ENCODE data around the gene MAML3. TPM values are rescaled to one million over a fixed set of nuclear protein-coding genes. Genes with fewer than 3 reads are reported as not detected.

MAML3 gene
- polyA plus RNA-seq, 2 donors = 3.7 to 3.8 TPM

DNA sequence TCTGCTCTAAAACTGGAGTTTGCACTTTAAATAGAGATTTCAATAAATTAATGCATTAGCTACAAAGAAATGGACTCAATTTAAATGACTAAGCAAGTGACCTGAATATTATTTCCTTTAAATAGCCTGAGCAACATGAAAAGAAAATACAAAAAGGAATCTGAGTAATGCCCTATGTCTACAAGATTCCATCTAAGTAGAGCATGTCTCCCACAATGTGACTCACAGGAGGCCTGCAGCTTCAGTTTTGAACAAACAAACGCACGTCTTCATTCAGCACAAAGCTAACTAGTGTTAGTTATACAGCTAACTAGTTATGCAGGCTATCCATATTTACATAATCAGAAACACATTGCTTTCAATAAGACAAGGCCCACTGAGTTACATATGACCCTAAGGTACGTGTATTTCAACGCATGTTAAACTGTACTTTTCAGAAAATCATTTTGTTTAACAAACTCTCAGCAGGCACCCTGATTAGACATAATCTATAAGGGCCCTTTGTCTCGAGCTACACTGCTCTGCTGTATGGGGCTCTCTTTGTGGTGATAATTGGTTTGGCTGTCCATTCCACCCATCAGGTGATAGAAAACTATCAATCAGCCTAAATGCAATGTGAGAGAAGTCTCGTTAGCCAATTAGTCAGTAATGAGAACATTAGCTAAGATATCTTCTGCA, 116.5 kb downstream of the MAML3 start:
- H3K27ac ChIP-seq (ENCODE audit: low read depth in 2 of 2, low read length in 1 of 2) = peak overlapping the region; percentile 26 to 55
- H3K36me3 ChIP-seq (ENCODE audit: control insufficient read depth in 2 of 2, insufficient read depth in 2 of 2, low read length in 1 of 2) = peaks cover 0 to 2% of the 10 kb centered on the region in 2 donors
- no peaks in the 10 kb centered on the region for H3K27me3 ChIP-seq (ENCODE audit: control insufficient read depth in 1 of 2, insufficient read depth in 2 of 2, low read length in 2 of 2)
- no peak overlapping the region for H3K4me3 ChIP-seq (ENCODE audit: low read depth in 1 of 2, low read length in 2 of 2)
- H3K4me1 ChIP-seq (ENCODE audit: control insufficient read depth in 2 of 2, insufficient read depth in 2 of 2, low read length in 1 of 2) = peaks cover 0 to 8% of the 10 kb centered on the region in 2 donors
- no peaks in the 10 kb centered on the region for H3K9me3 ChIP-seq (ENCODE audit: control insufficient read depth in 2 of 2, insufficient read depth in 1 of 2, low read depth in 1 of 2, low read length in 1 of 2)
- WGBS, 2 donors = 61 to 67% methylated on average over 6 of the region's 6 CpGs

- H3K4me3 ChIP-seq (ENCODE audit: low read depth in 1 of 2, low read length in 2 of 2) = no peak overlapping the region
- H3K36me3 ChIP-seq (ENCODE audit: control insufficient read depth in 2 of 2, insufficient read depth in 2 of 2, low read length in 1 of 2) = no peaks in the 10 kb centered on the region
- no peak overlapping the region for H3K27ac ChIP-seq (ENCODE audit: low read depth in 2 of 2, low read length in 1 of 2)
- H3K27me3 ChIP-seq (ENCODE audit: control insufficient read depth in 1 of 2, insufficient read depth in 2 of 2, low read length in 2 of 2) = no peaks in the 10 kb centered on the region
- H3K4me1 ChIP-seq (ENCODE audit: control insufficient read depth in 2 of 2, insufficient read depth in 2 of 2, low read length in 1 of 2) = no peaks in the 10 kb centered on the region
- WGBS, 2 donors = 69 to 75% methylated on average over 2 of the region's 2 CpGs
- no peaks in the 10 kb centered on the region for H3K9me3 ChIP-seq (ENCODE audit: control insufficient read depth in 2 of 2, insufficient read depth in 1 of 2, low read depth in 1 of 2, low read length in 1 of 2)
Measured at GRCh38 chr4:140031706-140032105, 122.3 kb downstream of the MAML3 start.

GRCh38 chr4:140031061-140031460, 122.9 kb downstream of the MAML3 start:
- H3K36me3 ChIP-seq (ENCODE audit: control insufficient read depth in 2 of 2, insufficient read depth in 2 of 2, low read length in 1 of 2) = no peaks in the 10 kb centered on the region
- no peaks in the 10 kb centered on the region for H3K27me3 ChIP-seq (ENCODE audit: control insufficient read depth in 1 of 2, insufficient read depth in 2 of 2, low read length in 2 of 2)
- H3K4me1 ChIP-seq (ENCODE audit: control insufficient read depth in 2 of 2, insufficient read depth in 2 of 2, low read length in 1 of 2) = no peaks in the 10 kb centered on the region
- 78 to 79% methylated on average over 6 of the region's 6 CpGs for WGBS, 2 donors
- no peak overlapping the region for H3K4me3 ChIP-seq (ENCODE audit: low read depth in 1 of 2, low read length in 2 of 2)
- H3K27ac ChIP-seq (ENCODE audit: low read depth in 2 of 2, low read length in 1 of 2) = no peak overlapping the region
- H3K9me3 ChIP-seq (ENCODE audit: control insufficient read depth in 2 of 2, insufficient read depth in 1 of 2, low read depth in 1 of 2, low read length in 1 of 2) = no peaks in the 10 kb centered on the region

GRCh38 chr4:140028676-140029517, 125.1 kb downstream of the MAML3 start:
- Histone ChIP-seq H3K27me3 (ENCODE audit: control insufficient read depth in 1 of 2, insufficient read depth in 2 of 2, low read length in 2 of 2) (no peaks in the 10 kb centered on the region), H3K4me1 (ENCODE audit: control insufficient read depth in 2 of 2, insufficient read depth in 2 of 2, low read length in 1 of 2) (no peaks in the 10 kb centered on the region), H3K36me3 (ENCODE audit: control insufficient read depth in 2 of 2, insufficient read depth in 2 of 2, low read length in 1 of 2) (no peaks in the 10 kb centered on the region), H3K27ac (ENCODE audit: low read depth in 2 of 2, low read length in 1 of 2) (no peak overlapping the region), H3K4me3 (ENCODE audit: low read depth in 1 of 2, low read length in 2 of 2) (no peak overlapping the region), H3K9me3 (ENCODE audit: control insufficient read depth in 2 of 2, insufficient read depth in 1 of 2, low read depth in 1 of 2, low read length in 1 of 2) (no peaks in the 10 kb centered on the region)
- WGBS, 2 donors = 65 to 77% methylated on average over 6 of the region's 6 CpGs

DNA sequence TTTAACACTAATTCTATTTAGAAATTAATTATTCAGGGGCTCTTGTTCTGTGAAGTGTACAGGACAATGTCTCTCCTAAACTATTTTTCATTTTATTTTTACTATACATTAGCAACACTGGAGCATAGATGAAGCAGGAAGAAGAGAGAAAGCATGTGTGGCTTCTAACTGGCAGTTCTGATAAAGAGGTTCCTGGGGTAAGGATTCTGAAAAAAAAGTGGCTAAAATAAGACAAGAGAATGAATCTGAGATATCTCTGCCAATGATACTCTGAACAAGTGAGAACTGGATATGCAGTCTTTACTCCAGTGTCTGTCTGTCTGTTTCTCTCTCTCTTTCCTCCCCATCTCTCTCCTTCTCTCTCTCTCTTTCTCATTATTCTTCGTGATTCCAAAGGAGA, 125.9 kb downstream of the MAML3 start:
- no peaks in the 10 kb centered on the region for H3K9me3 ChIP-seq (ENCODE audit: control insufficient read depth in 2 of 2, insufficient read depth in 1 of 2, low read depth in 1 of 2, low read length in 1 of 2)
- H3K4me1 ChIP-seq (ENCODE audit: control insufficient read depth in 2 of 2, insufficient read depth in 2 of 2, low read length in 1 of 2) = no peaks in the 10 kb centered on the region
- WGBS, 2 donors = 81 to 91% methylated on average over 1 of the region's 1 CpG
- H3K4me3 ChIP-seq (ENCODE audit: low read depth in 1 of 2, low read length in 2 of 2) = no peak overlapping the region
- no peaks in the 10 kb centered on the region for H3K27me3 ChIP-seq (ENCODE audit: control insufficient read depth in 1 of 2, insufficient read depth in 2 of 2, low read length in 2 of 2)
- no peak overlapping the region for H3K27ac ChIP-seq (ENCODE audit: low read depth in 2 of 2, low read length in 1 of 2)
- no peaks in the 10 kb centered on the region for H3K36me3 ChIP-seq (ENCODE audit: control insufficient read depth in 2 of 2, insufficient read depth in 2 of 2, low read length in 1 of 2)

- H3K36me3 ChIP-seq (ENCODE audit: control insufficient read depth in 2 of 2, insufficient read depth in 2 of 2, low read length in 1 of 2) = no peaks in the 10 kb centered on the region
- H3K4me1 ChIP-seq (ENCODE audit: control insufficient read depth in 2 of 2, insufficient read depth in 2 of 2, low read length in 1 of 2) = no peaks in the 10 kb centered on the region
- H3K9me3 ChIP-seq (ENCODE audit: control insufficient read depth in 2 of 2, insufficient read depth in 1 of 2, low read depth in 1 of 2, low read length in 1 of 2) = no peaks in the 10 kb centered on the region
- 79 to 83% methylated on average over 5 of the region's 5 CpGs for WGBS, 2 donors
- H3K27ac ChIP-seq (ENCODE audit: low read depth in 2 of 2, low read length in 1 of 2) = no peak overlapping the region
- no peaks in the 10 kb centered on the region for H3K27me3 ChIP-seq (ENCODE audit: control insufficient read depth in 1 of 2, insufficient read depth in 2 of 2, low read length in 2 of 2)
- H3K4me3 ChIP-seq (ENCODE audit: low read depth in 1 of 2, low read length in 2 of 2) = no peak overlapping the region
Measured at GRCh38 chr4:140027101-140027500, 126.9 kb downstream of the MAML3 start.

DNA sequence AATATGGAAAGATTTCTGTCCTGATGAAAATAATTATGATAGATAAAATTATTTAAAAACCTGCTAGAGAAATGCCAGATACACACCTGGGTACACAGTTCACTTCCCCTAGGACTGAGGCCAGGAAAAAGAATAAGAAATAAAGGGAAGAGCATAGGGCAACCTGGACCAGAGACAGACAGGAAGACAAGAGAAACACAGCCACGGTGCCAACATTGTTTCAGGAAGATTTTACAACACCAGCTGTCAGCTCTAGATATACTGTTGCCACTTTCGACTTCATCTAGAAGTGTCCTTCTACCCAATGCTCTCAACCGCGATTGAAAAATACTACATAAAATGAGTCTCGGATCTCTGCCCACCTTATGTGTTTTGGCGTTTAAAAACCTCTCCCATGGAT, 128.5 kb downstream of the MAML3 start:
- no peaks in the 10 kb centered on the region for H3K4me1 ChIP-seq (ENCODE audit: control insufficient read depth in 2 of 2, insufficient read depth in 2 of 2, low read length in 1 of 2)
- no peaks in the 10 kb centered on the region for H3K9me3 ChIP-seq (ENCODE audit: control insufficient read depth in 2 of 2, insufficient read depth in 1 of 2, low read depth in 1 of 2, low read length in 1 of 2)
- H3K27me3 ChIP-seq (ENCODE audit: control insufficient read depth in 1 of 2, insufficient read depth in 2 of 2, low read length in 2 of 2) = no peaks in the 10 kb centered on the region
- no peak overlapping the region for H3K27ac ChIP-seq (ENCODE audit: low read depth in 2 of 2, low read length in 1 of 2)
- H3K4me3 ChIP-seq (ENCODE audit: low read depth in 1 of 2, low read length in 2 of 2) = no peak overlapping the region
- no peaks in the 10 kb centered on the region for H3K36me3 ChIP-seq (ENCODE audit: control insufficient read depth in 2 of 2, insufficient read depth in 2 of 2, low read length in 1 of 2)
- 63 to 80% methylated on average over 6 of the region's 6 CpGs for WGBS, 2 donors

DNA sequence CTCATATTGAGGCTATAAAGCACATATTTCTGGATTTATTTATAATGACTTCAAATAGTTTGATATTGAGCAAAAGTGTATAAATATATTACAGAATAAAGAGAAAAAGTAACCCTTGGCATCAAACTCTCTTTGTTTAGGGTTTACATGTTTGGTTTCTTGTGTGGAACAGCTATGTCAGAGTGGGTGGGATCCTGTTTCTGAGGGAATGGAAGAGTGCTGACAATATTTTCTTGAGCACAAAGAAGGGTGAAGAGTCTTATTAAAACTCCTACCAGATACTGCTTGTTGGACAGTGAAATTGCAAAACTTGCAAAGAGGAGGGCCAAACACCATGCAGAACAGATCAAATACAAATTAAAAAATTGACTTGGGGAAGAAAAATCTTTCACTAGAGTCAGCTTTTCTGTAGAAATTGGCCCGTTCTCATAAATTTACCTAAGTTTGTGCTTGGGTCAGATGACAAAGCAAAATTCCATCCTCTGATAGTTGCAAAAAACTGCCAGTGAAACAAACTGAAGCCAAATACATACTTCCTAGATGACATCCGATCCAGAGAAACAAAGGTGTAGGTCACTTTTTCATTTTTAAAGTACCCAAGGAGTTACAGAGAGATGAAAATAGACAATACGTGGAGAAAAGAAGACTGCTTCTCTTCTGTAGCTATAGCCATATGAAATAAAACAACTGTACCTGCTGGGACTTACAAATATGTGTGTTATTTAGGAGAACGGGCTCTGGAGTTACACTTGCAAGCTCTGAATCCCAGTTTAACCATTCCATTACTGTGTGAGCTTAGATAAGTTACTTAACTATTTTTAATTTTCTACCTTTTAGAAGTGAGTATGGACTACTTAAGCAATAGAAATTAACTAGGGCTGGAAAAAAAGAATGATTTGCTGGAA, 133.3 kb downstream of the MAML3 start:
- Histone ChIP-seq H3K4me1 (ENCODE audit: control insufficient read depth in 2 of 2, insufficient read depth in 2 of 2, low read length in 1 of 2) (no peaks in the 10 kb centered on the region), H3K27ac (ENCODE audit: low read depth in 2 of 2, low read length in 1 of 2) (no peak overlapping the region), H3K36me3 (ENCODE audit: control insufficient read depth in 2 of 2, insufficient read depth in 2 of 2, low read length in 1 of 2) (no peaks in the 10 kb centered on the region), H3K27me3 (ENCODE audit: control insufficient read depth in 1 of 2, insufficient read depth in 2 of 2, low read length in 2 of 2) (no peaks in the 10 kb centered on the region), H3K9me3 (ENCODE audit: control insufficient read depth in 2 of 2, insufficient read depth in 1 of 2, low read depth in 1 of 2, low read length in 1 of 2) (no peaks in the 10 kb centered on the region), H3K4me3 (ENCODE audit: low read depth in 1 of 2, low read length in 2 of 2) (no peak overlapping the region)
- WGBS, 2 donors = 57 to 64% methylated on average over 4 of the region's 4 CpGs

DNA sequence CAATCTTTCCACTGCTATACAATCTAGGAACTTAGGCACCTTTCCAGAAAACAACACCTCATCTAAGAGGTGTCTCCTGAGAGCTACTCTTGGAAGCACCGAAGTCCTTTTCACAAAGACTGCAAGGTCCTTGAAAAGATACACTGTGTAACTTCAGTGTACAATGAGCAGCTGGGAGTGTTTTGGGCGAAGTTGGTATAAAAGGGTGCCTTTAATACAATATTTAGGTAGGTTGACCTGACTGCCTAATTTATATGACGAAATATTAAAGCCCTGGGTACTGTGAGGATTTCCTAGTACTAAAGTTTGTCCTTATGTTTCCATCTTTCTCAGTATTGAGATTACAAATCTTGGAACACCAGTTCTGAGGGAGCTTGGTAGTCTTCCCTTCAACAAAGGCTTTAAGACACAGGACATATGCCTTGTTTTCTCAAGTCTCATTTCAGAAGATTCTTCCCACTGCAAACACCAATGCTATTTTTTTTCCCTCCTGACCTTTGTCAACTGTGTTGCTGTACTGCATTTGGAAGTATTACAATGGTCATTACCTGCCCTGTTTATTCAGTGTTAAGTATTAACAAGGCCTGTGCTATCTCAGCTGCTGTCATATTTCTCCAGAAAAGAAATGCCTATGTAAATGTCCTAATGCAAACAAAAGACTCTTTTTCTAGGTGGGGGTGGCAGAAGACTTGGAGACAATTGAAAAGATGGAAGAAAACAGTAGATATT, 134.2 kb downstream of the MAML3 start:
- Histone ChIP-seq H3K27ac (ENCODE audit: low read depth in 2 of 2, low read length in 1 of 2) (peak overlapping the region in 1 of 2 donors; percentile 13), H3K27me3 (ENCODE audit: control insufficient read depth in 1 of 2, insufficient read depth in 2 of 2, low read length in 2 of 2) (no peaks in the 10 kb centered on the region), H3K36me3 (ENCODE audit: control insufficient read depth in 2 of 2, insufficient read depth in 2 of 2, low read length in 1 of 2) (no peaks in the 10 kb centered on the region), H3K4me1 (ENCODE audit: control insufficient read depth in 2 of 2, insufficient read depth in 2 of 2, low read length in 1 of 2) (no peaks in the 10 kb centered on the region), H3K4me3 (ENCODE audit: low read depth in 1 of 2, low read length in 2 of 2) (no peak overlapping the region), H3K9me3 (ENCODE audit: control insufficient read depth in 2 of 2, insufficient read depth in 1 of 2, low read depth in 1 of 2, low read length in 1 of 2) (no peaks in the 10 kb centered on the region)
- 62 to 87% methylated on average over 3 of the region's 3 CpGs for WGBS, 2 donors
